ENCODE data around the gene PTGER4. TPM values are rescaled to one million over a fixed set of nuclear protein-coding genes. Genes with fewer than 3 reads are reported as not detected.

The PTGER4 gene
- total and polyA plus RNA-seq, 2 donors from 2014 or later: 8.5 to 17.2 TPM

GRCh38 chr5:40688127-40688761 is 8.5 kb downstream of the PTGER4 start:
- peak overlapping the region in 2 of 3 donors; percentile 35 to 42 for H3K4me3 ChIP-seq (ENCODE audit: low read length in 3 of 3)
- TF ChIP-seq CTCF (IDR thresholded peaks at IDR 0.05; ENCODE audit: borderline replicate concordance, extremely low read depth, insufficient read depth): peak; percentile 91
- H3K4me1 ChIP-seq (ENCODE audit: control insufficient read depth in 2 of 3, insufficient read depth in 2 of 3, low read depth in 1 of 3, low read length in 3 of 3): peaks cover 0 to 3% (median 0%) of the 10 kb centered on the region in 3 donors
- H3K9me3 ChIP-seq (ENCODE audit: control insufficient read depth in 2 of 3, insufficient read depth in 1 of 3, low read length in 3 of 3): no peaks in the 10 kb centered on the region
- peak overlapping the region in 1 of 2 donors; percentile 9 for H3K27ac ChIP-seq (ENCODE audit: low read depth in 2 of 2, low read length in 2 of 2)
- H3K9ac ChIP-seq (ENCODE audit: low read length in 3 of 3): peak overlapping the region in 2 of 3 donors; percentile 38 to 49
- FAIRE-seq: peak; percentile 80
- peak; percentile 83 to 94 (median 89) for DNase-seq
- H3K36me3 ChIP-seq (ENCODE audit: control insufficient read depth in 2 of 3, insufficient read depth in 3 of 3, low read length in 3 of 3): peaks cover 0 to 6% (median 0%) of the 10 kb centered on the region in 3 donors
- no peaks in the 10 kb centered on the region for H3K27me3 ChIP-seq (ENCODE audit: control insufficient read depth, insufficient read depth, low read length)
- intact Hi-C loops (cut with DNase I): no loop called here

GRCh38 chr5:40688996-40689395 is 9.3 kb downstream of the PTGER4 start:
- H3K9me3 ChIP-seq (ENCODE audit: control insufficient read depth in 2 of 3, insufficient read depth in 1 of 3, low read length in 3 of 3): no peaks in the 10 kb centered on the region
- no peak for TF ChIP-seq CTCF (IDR thresholded peaks at IDR 0.05; ENCODE audit: borderline replicate concordance, extremely low read depth, insufficient read depth)
- no peak for DNase-seq
- no peak overlapping the region for H3K4me3 ChIP-seq (ENCODE audit: low read length in 3 of 3)
- no peak for FAIRE-seq
- H3K4me1 ChIP-seq (ENCODE audit: control insufficient read depth in 2 of 3, insufficient read depth in 2 of 3, low read depth in 1 of 3, low read length in 3 of 3): peaks cover 0 to 3% (median 0%) of the 10 kb centered on the region in 3 donors
- no peak overlapping the region for H3K27ac ChIP-seq (ENCODE audit: low read depth in 2 of 2, low read length in 2 of 2)
- no peak overlapping the region for H3K9ac ChIP-seq (ENCODE audit: low read length in 3 of 3)
- intact Hi-C loops (cut with DNase I): no loop called here
- H3K36me3 ChIP-seq (ENCODE audit: control insufficient read depth in 2 of 3, insufficient read depth in 3 of 3, low read length in 3 of 3): peaks cover 0 to 6% (median 0%) of the 10 kb centered on the region in 3 donors
- H3K27me3 ChIP-seq (ENCODE audit: control insufficient read depth, insufficient read depth, low read length): no peaks in the 10 kb centered on the region

GRCh38 chr5:40689438-40689837 is 9.7 kb downstream of the PTGER4 start:
- FAIRE-seq (peak; percentile 37), DNase-seq (no peak)
- intact Hi-C loops (cut with DNase I): no loop called here
- H3K27ac ChIP-seq (ENCODE audit: low read depth in 2 of 2, low read length in 2 of 2): no peak overlapping the region
- H3K27me3 ChIP-seq (ENCODE audit: control insufficient read depth, insufficient read depth, low read length): no peaks in the 10 kb centered on the region
- H3K4me3 ChIP-seq (ENCODE audit: low read length in 3 of 3): no peak overlapping the region
- TF ChIP-seq CTCF (IDR thresholded peaks at IDR 0.05; ENCODE audit: borderline replicate concordance, extremely low read depth, insufficient read depth): no peak
- H3K36me3 ChIP-seq (ENCODE audit: control insufficient read depth in 2 of 3, insufficient read depth in 3 of 3, low read length in 3 of 3): peaks cover 0 to 6% (median 0%) of the 10 kb centered on the region in 3 donors
- no peaks in the 10 kb centered on the region for H3K9me3 ChIP-seq (ENCODE audit: control insufficient read depth in 2 of 3, insufficient read depth in 1 of 3, low read length in 3 of 3)
- no peak overlapping the region for H3K9ac ChIP-seq (ENCODE audit: low read length in 3 of 3)
- peaks cover 0 to 3% (median 0%) of the 10 kb centered on the region in 3 donors for H3K4me1 ChIP-seq (ENCODE audit: control insufficient read depth in 2 of 3, insufficient read depth in 2 of 3, low read depth in 1 of 3, low read length in 3 of 3)
